Sciatic nerve (tissue), 2 donors: Measurements from ENCODE around the gene PC. TPM values are rescaled to one million over a fixed set of nuclear protein-coding genes. Genes with fewer than 3 reads are reported as not detected.

ENCODE experiments used
- ATAC-seq: fragments of 200-7000 bp; cut with Tn5 transposase; one replicate; pipeline ENCODE4 v1.9.1; 2020; ENCODE audit warnings: mild to moderate bottlenecking, moderate library complexity
- DNase-seq: peaks from one replicate; pipeline ENCODE4 v3.0.0-alpha.2; 2020; ENCODE audit warnings: low spot score
- intact Hi-C: fragments of 100-400 bp; cut with DNase I; formaldehyde crosslinking; loops from one replicate; pipeline ENCODE4 v1.14.2; 2022
- total RNA-seq: library from RNA; stranded (reverse); fragmentation: NEBNext Ultra II Directional; extraction: Animal tissue kit (Norgen Biotek cat#: 25700); gene quantifications from one replicate; pipeline ENCODE4 v1.2.1, GENCODE V29; 2021
- donor health status: DM: no; HTN: no; CAD: no.
- donor health status: DM: no; HTN: no; CAD: no.

Gene PC
- total RNA-seq, 1 donor from 2014 or later, result 103 TPM

GRCh38 chr11:66851698-66852465 lies 106.3 kb downstream of the PC start:
- ATAC-seq, result no peak
- intact Hi-C loops, result no loop called here
- DNase-seq, result peak; percentile 58

GRCh38 chr11:66851239-66851596 lies 107.0 kb downstream of the PC start:
- ATAC-seq (no peak), DNase-seq (peak; percentile 39)
- intact Hi-C loops, result no loop called here

- intact Hi-C loops, result no loop called here
- no peak for ATAC-seq
- DNase-seq, result peak; percentile 54
Measured at GRCh38 chr11:66850588-66851238, 107.5 kb downstream of the PC start.

- intact Hi-C loops, result no loop called here
- ATAC-seq, result no peak
- DNase-seq, result peak; percentile 57
Measured at GRCh38 chr11:66850235-66850587, 108.0 kb downstream of the PC start.

GRCh38 chr11:66849501-66850234 lies 108.5 kb downstream of the PC start:
- DNase-seq (peak; percentile 58), ATAC-seq (no peak)

GRCh38 chr11:66848671-66849500 lies 109.3 kb downstream of the PC start:
- ATAC-seq (no peak), DNase-seq (peak; percentile 59)
- intact Hi-C loops, result no loop called here

More at GRCh38 chr11:66849501-66850234, 108.5 kb downstream of the PC start:
- intact Hi-C loops, result no loop called here

- intact Hi-C loops, result no loop called here
- no peak for ATAC-seq
- peak; percentile 49 for DNase-seq
Measured at GRCh38 chr11:66847461-66848232, 110.5 kb downstream of the PC start.

- intact Hi-C loops, result no loop called here
- ATAC-seq, result no peak
- DNase-seq, result peak; percentile 55
Measured at GRCh38 chr11:66846671-66847091, 111.5 kb downstream of the PC start.

- DNase-seq (peak; percentile 50), ATAC-seq (no peak)
- intact Hi-C loops, result no loop called here
Measured at GRCh38 chr11:66845876-66846212, 112.3 kb downstream of the PC start.

- ATAC-seq (no peak), DNase-seq (peak; percentile 53)
Measured at GRCh38 chr11:66845143-66845875, 112.9 kb downstream of the PC start.

GRCh38 chr11:66844496-66845142 lies 113.6 kb downstream of the PC start:
- DNase-seq (peak; percentile 57), ATAC-seq (no peak)
- intact Hi-C loops, result no loop called here

More at GRCh38 chr11:66845143-66845875, 112.9 kb downstream of the PC start:
- intact Hi-C loops, result no loop called here

- DNase-seq, result no peak
- intact Hi-C loops, result no loop called here
- no peak for ATAC-seq
Measured at GRCh38 chr11:66843776-66844495, 114.2 kb downstream of the PC start.

GRCh38 chr11:66842896-66843775 lies 115.0 kb downstream of the PC start, which contains the start of gene RCE1:
RCE1 (plus strand) TSS chr11:66843441; CDS start chr11:66843456, 15 bp downstream.
- ATAC-seq (peak; percentile 95), DNase-seq (peak; percentile 94)
- intact Hi-C loops, result no loop called here

GRCh38 chr11:66842501-66842895 lies 115.7 kb downstream of the PC start:
- ATAC-seq (peak; percentile 5), DNase-seq (no peak)
- intact Hi-C loops, result no loop called here

GRCh38 chr11:66841861-66842260 lies 116.3 kb downstream of the PC start:
- DNase-seq, result no peak
- intact Hi-C loops, result no loop called here
- no peak for ATAC-seq
